Measurements from ENCODE around the gene MED13L. TPM values are rescaled to one million over a fixed set of nuclear protein-coding genes. Genes with fewer than 3 reads are reported as not detected.

The MED13L gene
- total and polyA plus RNA-seq, 9 donors = 47.8 to 198 (median 156) TPM

DNA sequence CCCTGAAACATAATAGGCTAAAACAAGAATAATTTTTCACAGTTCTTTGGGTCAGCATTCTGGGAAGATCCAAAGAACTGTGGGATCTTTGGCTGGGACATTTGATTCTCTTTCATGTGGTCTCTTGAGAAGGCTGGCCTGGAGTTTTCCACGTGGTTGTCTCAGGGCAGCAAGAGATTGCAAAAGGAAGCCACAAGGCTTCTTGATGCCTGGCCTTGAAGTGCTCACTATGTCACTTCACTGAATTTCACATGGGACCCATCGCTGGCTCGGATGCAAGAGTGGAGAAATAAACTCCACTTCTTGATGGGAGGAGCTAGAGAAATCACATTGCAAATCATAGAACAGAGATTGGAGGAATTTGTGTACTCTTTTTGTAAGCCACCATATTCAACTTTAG is 343.4 kb downstream of the MED13L start:
- H3K27me3 ChIP-seq = no peaks in the 10 kb centered on the region
- H3K36me3 ChIP-seq = no peaks in the 10 kb centered on the region
- no peak for DNase-seq
- intact Hi-C loops (cut with DNase I) = no loop called here
- TF ChIP-seq CTCF (IDR thresholded peaks at IDR 0.05) (no peak), POLR2A (IDR thresholded peaks at IDR 0.05) (no peak), EP300 (IDR thresholded peaks at IDR 0.05) (no peak)
- H3K4me1 ChIP-seq (ENCODE audit: insufficient read depth) = no peaks in the 10 kb centered on the region
- H3K27ac ChIP-seq = no peak overlapping the region
- 54 to 58% (median 57%) methylated on average over 3 of the region's 3 CpGs for WGBS, 3 donors
- no peaks in the 10 kb centered on the region for H3K9me3 ChIP-seq
- no peak overlapping the region for H3K4me3 ChIP-seq

DNA sequence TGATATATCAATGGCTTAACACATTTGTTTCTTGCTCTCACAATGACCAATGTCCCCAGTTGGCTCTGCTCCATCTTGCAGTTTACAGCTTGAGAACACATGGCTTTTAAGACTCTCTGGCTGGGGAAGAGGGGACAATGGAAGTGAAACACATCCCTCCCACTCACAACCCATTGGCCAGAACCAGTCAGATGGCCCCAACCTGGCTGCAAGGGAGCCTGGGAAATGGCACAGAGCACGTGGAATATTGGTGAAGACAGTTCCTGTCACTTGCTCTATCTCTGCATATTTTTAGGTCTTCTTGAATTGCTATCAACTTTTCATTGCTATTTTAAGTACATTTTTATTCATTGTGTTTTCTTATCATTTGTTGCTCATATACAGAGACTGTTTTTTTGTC is 345.4 kb downstream of the MED13L start:
- Histone ChIP-seq H3K4me1 (ENCODE audit: insufficient read depth) (no peaks in the 10 kb centered on the region), H3K27ac (no peak overlapping the region), H3K27me3 (no peaks in the 10 kb centered on the region), H3K9me3 (no peaks in the 10 kb centered on the region), H3K36me3 (no peaks in the 10 kb centered on the region), H3K4me3 (no peak overlapping the region)
- DNase-seq = no peak
- TF ChIP-seq POLR2A (IDR thresholded peaks at IDR 0.05) (no peak), EP300 (IDR thresholded peaks at IDR 0.05) (no peak), CTCF (IDR thresholded peaks at IDR 0.05) (no peak)
- intact Hi-C loops (cut with DNase I) = no loop called here
- 18 to 45% (median 38%) methylated on average over 1 of the region's 1 CpG for WGBS, 3 donors

GRCh38 chr12:115930336-115930735 is 347.2 kb downstream of the MED13L start:
- WGBS, 3 donors = 72 to 80% (median 74%) methylated on average over 5 of the region's 5 CpGs
- no peaks in the 10 kb centered on the region for H3K9me3 ChIP-seq
- H3K27ac ChIP-seq = no peak overlapping the region
- no peaks in the 10 kb centered on the region for H3K4me1 ChIP-seq (ENCODE audit: insufficient read depth)
- intact Hi-C loops (cut with DNase I) = no loop called here
- no peaks in the 10 kb centered on the region for H3K27me3 ChIP-seq
- no peak overlapping the region for H3K4me3 ChIP-seq
- TF ChIP-seq EP300 (IDR thresholded peaks at IDR 0.05) (no peak), POLR2A (IDR thresholded peaks at IDR 0.05) (no peak), CTCF (IDR thresholded peaks at IDR 0.05) (no peak)
- H3K36me3 ChIP-seq = no peaks in the 10 kb centered on the region
- no peak for DNase-seq

DNA sequence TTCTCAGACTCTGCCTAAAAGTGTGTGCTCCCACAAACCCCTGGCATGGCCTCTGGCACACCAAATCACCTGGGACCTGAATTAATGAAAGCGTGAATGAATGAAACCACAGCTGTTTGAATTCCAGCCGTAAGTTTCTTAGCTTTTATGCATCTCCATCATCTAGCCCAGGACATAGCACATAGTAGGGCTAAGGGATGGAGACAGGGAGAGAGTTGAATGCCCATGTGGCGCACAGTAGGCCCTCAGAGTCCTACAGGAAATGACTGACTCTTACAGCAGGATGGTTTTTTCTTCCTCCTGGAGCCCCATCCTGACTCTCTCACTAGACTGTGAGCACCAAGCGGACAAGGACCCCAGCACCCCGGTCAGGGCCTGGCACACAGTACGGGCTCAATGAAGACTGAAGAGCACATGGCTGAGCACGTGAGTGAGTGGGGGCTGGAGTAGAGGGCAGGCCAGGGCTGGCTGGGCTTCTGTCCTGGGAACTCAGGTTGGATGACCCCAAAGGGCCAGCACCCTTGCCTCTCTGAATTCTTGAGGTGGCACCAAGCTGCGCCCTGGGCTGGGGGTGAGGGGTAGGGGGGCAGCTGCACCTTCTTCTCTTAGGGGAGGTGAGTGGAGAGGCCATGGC is 351.3 kb downstream of the MED13L start:
- no peaks in the 10 kb centered on the region for H3K9me3 ChIP-seq
- no peak overlapping the region for H3K27ac ChIP-seq
- H3K27me3 ChIP-seq = no peaks in the 10 kb centered on the region
- no peak for DNase-seq
- intact Hi-C loops (cut with DNase I) = no loop called here
- H3K4me1 ChIP-seq (ENCODE audit: insufficient read depth) = no peaks in the 10 kb centered on the region
- TF ChIP-seq EP300 (IDR thresholded peaks at IDR 0.05) (no peak), CTCF (IDR thresholded peaks at IDR 0.05) (no peak), POLR2A (IDR thresholded peaks at IDR 0.05) (no peak)
- H3K4me3 ChIP-seq = no peak overlapping the region
- WGBS, 3 donors = 72 to 78% (median 78%) methylated on average over 8 of the region's 8 CpGs
- H3K36me3 ChIP-seq = no peaks in the 10 kb centered on the region
